H1 (cell line): ENCODE results near the gene TRIM29. TPM values are rescaled to one million over a fixed set of nuclear protein-coding genes. Genes with fewer than 3 reads are reported as not detected.

ENCODE experiments used
- CTCF ChIA-PET: fragments of 300-600 bp; sonication (Branson Sonifier 250); formaldehyde crosslinking; loops from one replicate; lab custom pipeline; 2021; ENCODE audit not compliant: partially characterized antibody; lab: Charles Lee
- POLR2A ChIA-PET: fragments of 300-600 bp; sonication (Branson Sonifier 250); formaldehyde crosslinking; loops from one replicate; lab custom pipeline; 2021; ENCODE audit warnings: inconsistent platforms; ENCODE audit not compliant: partially characterized antibody; lab: Charles Lee
- DNase-seq, 2 experiments: peaks; one replicate each; pipeline versions ENCODE4 v3.0.0 to v3.0.0-alpha.2; 2010 to 2022; ENCODE audit warnings: low spot score in 2 of 2, low read depth in 1 of 2, mixed read lengths in 1 of 2
- FAIRE-seq: peaks from 2 replicates; lab custom pipeline; 2011; peaks lifted over from hg19 to GRCh38; lab: Jason Lieb, UNC
- H2AFZ ChIP-seq: 2 replicates; pipeline ENCODE4 v1.8.1; 2012; ENCODE audit warnings: low read length, inconsistent platforms
- H2AK5ac ChIP-seq: 2 replicates; pipeline ENCODE4 v1.6.1; 2013; ENCODE audit warnings: low read depth, low read length
- H2BK120ac ChIP-seq: replicated peaks from 2 replicates; pipeline ENCODE3; 2013; ENCODE audit warnings: low read depth, low read length, inconsistent platforms
- H2BK12ac ChIP-seq: 2 replicates; pipeline ENCODE4 v1.6.1; 2013; ENCODE audit warnings: low read depth, low read length
- H2BK15ac ChIP-seq: 2 replicates; pipeline ENCODE4 v1.6.1; 2013; ENCODE audit warnings: low read length
- H2BK20ac ChIP-seq: 2 replicates; pipeline ENCODE4 v1.6.1; 2013; ENCODE audit warnings: low read length
- H2BK5ac ChIP-seq: 2 replicates; pipeline ENCODE4 v1.6.1; 2013; ENCODE audit warnings: low read depth, low read length
- H3K14ac ChIP-seq: 2 replicates; pipeline ENCODE4 v1.6.1; 2013; ENCODE audit warnings: inconsistent platforms; ENCODE audit not compliant: insufficient read length
- H3K18ac ChIP-seq: 2 replicates; pipeline ENCODE4 v1.6.1; 2013; ENCODE audit warnings: low read length; ENCODE audit errors: extremely low read depth
- H3K23ac ChIP-seq: 2 replicates; pipeline ENCODE4 v1.6.1; 2013; ENCODE audit warnings: inconsistent platforms; ENCODE audit not compliant: insufficient read length
- H3K23me2 ChIP-seq: 2 replicates; pipeline ENCODE4 v1.6.1; 2013; ENCODE audit warnings: low read depth, low read length
- H3K27ac ChIP-seq: 2 replicates; pipeline ENCODE4 v1.6.1; 2011; ENCODE audit warnings: low read depth, low read length, inconsistent platforms
- H3K27me3 ChIP-seq, 4 experiments: replicated peaks in 1 of 4; 1 replicate in 1 of 4; 2 replicates in 3 of 4; pipeline versions ENCODE4 v1.6.1 to v1.8.1; 2011 to 2013; ENCODE audit warnings: low read length in 3 of 4, mild to moderate bottlenecking in 3 of 4, inconsistent platforms in 2 of 4, mixed read lengths in 2 of 4, moderate library complexity in 1 of 4; ENCODE audit not compliant: control insufficient read depth in 3 of 4, insufficient read depth in 3 of 4; ENCODE audit errors: extremely low read depth in 1 of 4
- H3K36me3 ChIP-seq, 4 experiments: 2 replicates each; pipeline versions ENCODE4 v1.6.1 to v1.8.1; 2011 to 2013; ENCODE audit warnings: mild to moderate bottlenecking in 4 of 4, low read length in 3 of 4, moderate library complexity in 2 of 4, control low read depth in 1 of 4, inconsistent platforms in 1 of 4; ENCODE audit not compliant: insufficient read depth in 4 of 4, control insufficient read depth in 2 of 4
- H3K4ac ChIP-seq: replicated peaks from 2 replicates; pipeline ENCODE3; 2013; ENCODE audit warnings: low read length, low read depth, mixed read lengths, inconsistent platforms; ENCODE audit not compliant: insufficient read length
- H3K4me1 ChIP-seq, 4 experiments: replicated peaks in 1 of 4; 1 replicate in 1 of 4; 2 replicates in 3 of 4; pipeline versions ENCODE4 v1.6.1 to v1.8.1; 2011 to 2013; ENCODE audit warnings: low read length in 3 of 4, inconsistent platforms in 2 of 4, mixed read lengths in 1 of 4; ENCODE audit not compliant: insufficient read depth in 4 of 4, control insufficient read depth in 3 of 4
- H3K4me2 ChIP-seq, 2 experiments: 2 replicates each; pipeline versions ENCODE4 v1.6.1 to v1.8.1; 2011 to 2013; ENCODE audit warnings: low read depth in 2 of 2, low read length in 2 of 2, control low read depth in 1 of 2, inconsistent platforms in 1 of 2, mild to moderate bottlenecking in 1 of 2; ENCODE audit not compliant: insufficient read depth in 1 of 2
- H3K4me3 ChIP-seq, 4 experiments: fragments of 200-600, 300-600 bp in 1 of 4; sonication (generic), shearing (Covaris generic), sonication (Bioruptor Twin) in 1 of 4; 2 replicates each; pipeline versions ENCODE4 v1.5.1 to v1.8.1; 2011 to 2016; ENCODE audit warnings: low read length in 4 of 4, low read depth in 3 of 4, control low read depth in 2 of 4, inconsistent platforms in 2 of 4, mild to moderate bottlenecking in 2 of 4, mixed read lengths in 1 of 4, moderate library complexity in 1 of 4; ENCODE audit not compliant: insufficient read depth in 2 of 4; ENCODE audit errors: extremely low read depth in 1 of 4
- H3K56ac ChIP-seq: replicated peaks from 2 replicates; pipeline ENCODE3; 2013; ENCODE audit warnings: low read depth, mild to moderate bottlenecking, mixed read lengths, low read length, inconsistent platforms; ENCODE audit not compliant: insufficient read length
- H3K79me1 ChIP-seq: 2 replicates; pipeline ENCODE4 v1.6.1; 2013; ENCODE audit warnings: low read depth, low read length, control low read depth
- H3K79me2 ChIP-seq, 2 experiments: 2 replicates each; pipeline versions ENCODE4 v1.6.1 to v1.8.1; 2012 to 2013; ENCODE audit warnings: low read length in 2 of 2, mild to moderate bottlenecking in 2 of 2, inconsistent platforms in 1 of 2; ENCODE audit not compliant: insufficient read depth in 2 of 2, control insufficient read depth in 1 of 2
- H3K9ac ChIP-seq, 4 experiments: replicated peaks in 1 of 4; 1 replicate in 1 of 4; 2 replicates in 3 of 4; pipeline versions ENCODE4 v1.6.1 to v1.8.1; 2011 to 2013; ENCODE audit warnings: low read depth in 3 of 4, low read length in 3 of 4, control low read depth in 2 of 4, mild to moderate bottlenecking in 2 of 4, moderate library complexity in 2 of 4, inconsistent platforms in 1 of 4; ENCODE audit errors: extremely low read depth in 1 of 4
- H3K9me3 ChIP-seq, 2 experiments: 2 replicates each; pipeline versions ENCODE4 v1.6.1 to v1.8.1; 2012 to 2013; ENCODE audit warnings: mild to moderate bottlenecking in 2 of 2, moderate library complexity in 2 of 2, control low read depth in 1 of 2, inconsistent platforms in 1 of 2, low read depth in 1 of 2, low read length in 1 of 2, mixed read lengths in 1 of 2; ENCODE audit not compliant: insufficient read depth in 2 of 2
- H4K20me1 ChIP-seq, 2 experiments: replicated peaks in 1 of 2; 2 replicates each; pipeline versions ENCODE3 to v1.8.1; 2011 to 2013; ENCODE audit warnings: inconsistent platforms in 2 of 2, low read length in 2 of 2, mild to moderate bottlenecking in 1 of 2; ENCODE audit not compliant: insufficient read depth in 2 of 2, control insufficient read depth in 1 of 2
- H4K5ac ChIP-seq: 2 replicates; pipeline ENCODE4 v1.6.1; 2013; ENCODE audit warnings: low read length, low read depth, mixed read lengths, inconsistent platforms; ENCODE audit not compliant: insufficient read length
- H4K8ac ChIP-seq: 2 replicates; pipeline ENCODE4 v1.8.0; 2013; ENCODE audit warnings: mild to moderate bottlenecking, moderate library complexity, low read length, inconsistent platforms; ENCODE audit not compliant: insufficient read depth; ENCODE audit errors: extremely low read depth
- H4K91ac ChIP-seq: replicated peaks from 2 replicates; pipeline ENCODE3; 2013; ENCODE audit warnings: low read length, mixed read lengths, inconsistent platforms; ENCODE audit not compliant: insufficient read length
- SAP30 ChIP-seq: fragments of 300-600 bp; sonication (generic); IDR thresholded peaks from 2 replicates; pipeline ENCODE4 v1.7.1; 2012; ENCODE audit warnings: low read length, moderate library complexity, mild to moderate bottlenecking, inconsistent platforms; ENCODE audit not compliant: insufficient read depth, insufficient replicate concordance
- SIRT6 ChIP-seq: IDR thresholded peaks from one replicate; pipeline ENCODE4 v1.7.1; 2012; ENCODE audit warnings: low read length, inconsistent platforms
- TAF7 ChIP-seq: optimal IDR thresholded peaks from 2 replicates; pipeline ENCODE3; 2011; ENCODE audit warnings: low read depth, mild to moderate bottlenecking, inconsistent platforms, low read length, moderate library complexity, borderline replicate concordance
- WGBS, 2 experiments: shearing (Covaris generic) in 1 of 2; methylation state at CpG; one replicate each; pipeline versions ENCODE4 v1.1.6 to v1.1.7; 2013 to 2015; ENCODE audit warnings: low lambda C conversion rate in 2 of 2, mixed read lengths in 2 of 2, inconsistent platforms in 1 of 2, low coverage in 1 of 2, missing lambda C conversion rate in 1 of 2; ENCODE audit not compliant: insufficient replicate concordance in 2 of 2, insufficient coverage in 1 of 2, insufficient read length in 1 of 2; ENCODE audit errors: extremely low coverage in 1 of 2, missing lambda C conversion rate in 1 of 2; 5-methylcytosine and 5-hydroxymethylcytosine counted together
- polyA plus RNA-seq, 7 experiments: library from polyadenylated mRNA; depleted of rRNA in 3 of 7; stranded (reverse) in 5 of 7; unstranded in 2 of 7; fragments of >200 nt in 5 of 7; fragments of 200-250 nt in 2 of 7; gene quantifications; 1 replicate in 5 of 7; 2 replicates in 1 of 7; 4 replicates in 1 of 7; pipeline versions ENCODE4 v1.2.1 to v1.2.3, GENCODE V29; 2011 to 2013; ENCODE audit warnings: missing spikeins in 2 of 7, mixed read lengths in 2 of 7
- total RNA-seq: library from RNA; stranded (reverse); fragmentation: NEBNext Ultra II Directional; extraction: Animal tissue kit (Norgen Biotek cat#: 25700); gene quantifications from 2 replicates; pipeline ENCODE4 v1.2.1, GENCODE V29; 2021

The TRIM29 gene
- total and polyA plus RNA-seq, 2 of the 8 experiments (the other 6 are each of a cell fraction or from before 2014, with no cell fraction given), result 0.17 to 0.43 TPM

- Histone ChIP-seq H3K27me3 (peaks cover 0 to 2% (median 0%) of the 10 kb centered on the region in 4 experiments; a peak in 1 of 7 replicates), H4K5ac (no peak overlapping the region), H3K4ac (no peak overlapping the region), H2BK20ac (0 out of 2 replicates have a peak overlapping the region, but pooled peaks have one; percentile 25), H2BK5ac (no peak overlapping the region), H3K79me2 (no peaks in the 10 kb centered on the region), H3K23ac (no peak overlapping the region), H3K4me1 (peaks cover 10 to 25% (median 11%) of the 10 kb centered on the region in 4 experiments), H3K9me3 (no peaks in the 10 kb centered on the region), H3K4me3 (no peak overlapping the region), H4K91ac (peak overlapping the region; percentile 9), H4K8ac (no peak overlapping the region), H2BK12ac (no peak overlapping the region; the same call in 1 of the 2 replicates), H3K56ac (no peak overlapping the region), H3K27ac (no peak overlapping the region), H3K79me1 (no peaks in the 10 kb centered on the region), H2BK120ac (no peak overlapping the region), H3K9ac (no peak overlapping the region), H4K20me1 (no peaks in the 10 kb centered on the region), H3K36me3 (no peaks in the 10 kb centered on the region), H2BK15ac (no peak overlapping the region), H2AK5ac (no peak overlapping the region), H3K23me2 (no peaks in the 10 kb centered on the region; the same call in 1 of the 2 replicates), H3K14ac (no peak overlapping the region), H3K18ac (no peak overlapping the region; the same call in 1 of the 2 replicates), H2AFZ (no peak overlapping the region), H3K4me2 (no peak overlapping the region)
- FAIRE-seq (no peak), DNase-seq (peak in 1 of 2 experiments; percentile 47)
- 97% methylated on average over 7 of the region's 7 CpGs; no CpG with 5 or more reads in 1 of the 2 experiments for WGBS, 2 experiments
- POLR2A ChIA-PET, result no interaction called here
- CTCF ChIA-PET, result interaction anchor here (0.7 to 1.9 kb wide), 18 partner anchors 9 to 420 kb away, joined by 3 to 9 read pairs (median 3); no protein-coding TSS in a partner anchor
- TF ChIP-seq SIRT6 (no peak), SAP30 (no peak), TAF7 (no peak)
These were observed 75.4 kb downstream of the TRIM29 start for GRCh38 chr11:120062561-120062930.
